ENCODE measurements around the gene ZFPM1.

DNA sequence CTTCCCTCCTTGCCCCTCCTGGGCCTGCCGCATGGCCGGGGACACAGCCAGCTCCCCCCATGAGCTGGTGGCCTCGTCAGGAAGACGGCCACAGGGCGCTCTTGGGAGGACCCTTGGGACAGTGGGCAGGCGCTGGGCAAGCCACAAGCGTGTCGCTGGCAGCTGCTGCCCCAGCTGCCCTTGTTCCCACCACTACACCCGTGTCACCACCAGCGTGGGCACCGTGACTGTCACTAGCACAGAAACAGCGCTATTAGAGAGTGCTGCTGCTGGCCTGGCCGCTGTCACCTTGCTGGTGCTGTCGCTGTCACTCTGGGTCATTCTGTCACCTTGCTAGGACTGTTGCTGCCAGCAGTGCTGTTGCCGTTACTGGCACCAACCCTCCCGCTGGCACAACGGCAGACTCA lies 47.2 kb downstream of the ZFPM1 start:
- TF ChIP-seq POLR2AphosphoS5 (IDR thresholded peaks at IDR 0.05; ENCODE audit: borderline replicate concordance, low read depth, low read length), result no peak
- no peak for TF ChIP-seq EZH2 (IDR thresholded peaks at IDR 0.05)
- TF ChIP-seq FOXP2 (optimal IDR thresholded peaks at IDR 0.05; ENCODE audit: control extremely low read depth, extremely low read length, insufficient read depth), result no peak
